Colon (tissue), 2 donors: ENCODE results near the gene TRIM2.
A peak's percentile ranks its signal among the peaks of the same experiment; 100 is the strongest.
"Not testable (repeated sequence)": the region's sequence is repeated elsewhere in the genome, so short reads cannot be mapped to it uniquely, and the experiment has no call there.

Source experiments
- FAIRE-seq: peaks from 2 replicates; lab custom pipeline; 2012; peaks lifted over from hg19 to GRCh38; lab: Jason Lieb, UNC
- donor health status: control.
- donor health status: control.

Gene TRIM2

GRCh38 chr4:153189016-153189801, 15.0 kb upstream of the TRIM2 start:
- no peak for FAIRE-seq

GRCh38 chr4:153191795-153192363, 12.4 kb upstream of the TRIM2 start:
- FAIRE-seq, result no peak

GRCh38 chr4:153197301-153197700, 6.9 kb upstream of the TRIM2 start:
- FAIRE-seq, result no peak

GRCh38 chr4:153198719-153199118, 5.5 kb upstream of the TRIM2 start:
- no peak for FAIRE-seq

DNA sequence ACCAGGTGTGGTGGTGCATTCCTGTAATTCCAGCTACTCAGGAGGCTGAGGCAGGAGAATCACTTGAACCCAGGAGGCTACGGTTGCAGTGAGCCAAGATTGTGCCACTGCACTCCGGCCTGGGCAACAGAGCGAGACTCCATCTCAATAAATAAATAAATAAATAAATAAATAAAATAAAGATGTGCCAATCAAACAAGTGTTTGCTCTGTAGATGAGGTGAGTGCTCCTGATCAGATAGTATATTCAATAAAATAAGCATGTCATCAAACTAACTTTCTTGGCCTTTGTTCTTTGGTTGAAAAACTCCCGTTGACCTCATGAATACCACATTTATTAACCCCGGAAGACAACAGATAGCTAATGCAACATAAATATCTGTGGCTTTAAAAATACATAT, 497 bp upstream of the TRIM2 start:
- not testable (repeated sequence) for FAIRE-seq

- FAIRE-seq, result no peak
Observed at GRCh38 chr4:153204728-153205648, 745 bp downstream of the TRIM2 start.

DNA sequence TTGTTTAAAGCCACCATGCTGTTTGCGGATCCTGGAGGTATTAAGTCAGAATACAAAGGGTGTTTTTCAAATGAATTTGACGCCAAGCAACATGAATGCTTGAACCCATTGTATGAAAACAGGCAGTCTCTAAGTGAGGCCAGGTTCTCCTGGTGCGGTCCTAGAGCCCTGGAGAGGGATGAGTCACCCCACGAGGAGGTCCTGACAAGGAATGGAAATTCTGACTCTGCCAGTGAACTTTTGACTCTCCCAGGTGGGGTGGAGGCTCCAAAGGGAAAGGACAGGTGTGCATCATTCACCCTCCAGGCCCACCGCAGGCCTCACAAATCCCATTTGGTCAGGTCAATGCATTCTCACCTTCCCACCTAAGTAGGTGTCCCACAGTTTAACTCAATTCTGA, 1.5 kb downstream of the TRIM2 start:
- no peak for FAIRE-seq

DNA sequence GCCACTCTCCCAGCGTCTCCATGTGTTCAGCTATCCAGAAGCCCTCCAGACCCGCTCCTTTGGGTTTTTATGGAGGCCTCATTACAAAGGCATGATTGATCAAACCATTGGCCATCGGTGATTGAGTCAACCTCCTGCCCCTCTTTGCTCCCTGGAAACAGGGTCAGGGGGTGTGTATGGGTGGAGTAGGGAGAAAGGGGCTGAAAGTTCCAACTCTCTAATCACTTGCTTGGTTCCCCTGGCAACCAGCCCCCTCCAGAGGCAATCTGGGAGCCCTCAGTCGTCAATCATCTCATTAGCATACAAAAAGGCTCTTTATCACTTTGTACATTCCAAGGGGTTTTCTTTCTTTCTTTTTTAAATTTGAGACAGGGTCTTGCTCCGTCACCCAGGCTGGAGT, 2.3 kb downstream of the TRIM2 start:
- FAIRE-seq, result no peak

DNA sequence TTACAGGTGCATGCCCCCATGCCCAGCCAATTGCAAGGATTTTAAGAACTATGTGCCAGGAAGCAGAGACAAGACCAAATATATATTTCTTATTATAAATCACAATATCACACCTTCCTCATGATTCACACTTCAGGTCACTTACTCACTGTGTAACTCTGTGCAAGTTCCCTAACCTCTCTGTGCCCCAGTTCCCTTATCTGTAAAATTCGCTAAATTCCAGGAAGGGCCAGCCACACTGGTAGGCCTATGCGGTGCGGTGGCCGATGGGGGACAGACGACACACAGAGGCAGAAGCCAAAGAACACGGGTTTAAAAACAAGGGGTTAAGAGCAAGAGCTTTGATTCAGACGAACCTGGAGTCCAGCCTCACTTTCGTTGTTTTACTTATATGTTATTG, 2.8 kb downstream of the TRIM2 start:
- no peak for FAIRE-seq

- FAIRE-seq, result no peak
Observed at GRCh38 chr4:153207567-153207966, 3.3 kb downstream of the TRIM2 start.

DNA sequence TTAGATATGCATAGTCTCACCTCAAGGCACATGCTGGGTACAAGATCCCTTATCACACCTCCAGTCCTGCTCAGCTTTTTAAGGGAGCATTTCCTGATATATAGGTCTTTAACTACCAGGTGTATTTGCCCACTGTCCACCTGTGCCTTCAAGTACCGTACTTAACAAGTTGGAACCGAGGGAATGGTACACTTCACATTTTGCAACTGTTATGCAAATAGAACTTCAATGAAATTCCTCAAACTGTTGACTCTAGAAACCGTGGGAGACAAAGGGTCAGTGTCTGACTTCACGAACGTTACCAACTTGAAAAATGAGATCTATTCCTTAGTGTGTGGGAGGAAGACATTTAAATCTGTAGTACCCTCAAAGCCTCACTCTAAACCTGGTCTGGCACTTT, 5.2 kb downstream of the TRIM2 start:
- no peak for FAIRE-seq

DNA sequence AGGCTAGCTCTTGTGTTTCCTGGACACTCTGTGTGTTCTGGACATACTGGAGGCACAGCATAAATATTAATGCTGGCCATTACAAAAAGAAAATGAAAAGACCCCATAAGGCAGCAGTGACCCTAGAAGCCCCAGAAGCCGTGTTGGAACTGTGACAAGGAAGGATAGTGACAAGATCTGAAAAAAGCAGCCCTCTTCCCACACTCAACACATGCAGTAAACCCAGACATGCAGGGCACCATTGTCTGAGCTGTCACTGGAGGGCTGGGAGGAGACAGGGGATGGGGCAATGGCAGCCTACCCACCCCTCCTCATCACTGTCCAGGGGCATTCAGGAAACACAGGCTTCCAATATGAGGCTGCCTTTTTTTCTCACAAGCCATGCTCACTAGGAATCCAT, 6.5 kb downstream of the TRIM2 start:
- FAIRE-seq, result no peak

DNA sequence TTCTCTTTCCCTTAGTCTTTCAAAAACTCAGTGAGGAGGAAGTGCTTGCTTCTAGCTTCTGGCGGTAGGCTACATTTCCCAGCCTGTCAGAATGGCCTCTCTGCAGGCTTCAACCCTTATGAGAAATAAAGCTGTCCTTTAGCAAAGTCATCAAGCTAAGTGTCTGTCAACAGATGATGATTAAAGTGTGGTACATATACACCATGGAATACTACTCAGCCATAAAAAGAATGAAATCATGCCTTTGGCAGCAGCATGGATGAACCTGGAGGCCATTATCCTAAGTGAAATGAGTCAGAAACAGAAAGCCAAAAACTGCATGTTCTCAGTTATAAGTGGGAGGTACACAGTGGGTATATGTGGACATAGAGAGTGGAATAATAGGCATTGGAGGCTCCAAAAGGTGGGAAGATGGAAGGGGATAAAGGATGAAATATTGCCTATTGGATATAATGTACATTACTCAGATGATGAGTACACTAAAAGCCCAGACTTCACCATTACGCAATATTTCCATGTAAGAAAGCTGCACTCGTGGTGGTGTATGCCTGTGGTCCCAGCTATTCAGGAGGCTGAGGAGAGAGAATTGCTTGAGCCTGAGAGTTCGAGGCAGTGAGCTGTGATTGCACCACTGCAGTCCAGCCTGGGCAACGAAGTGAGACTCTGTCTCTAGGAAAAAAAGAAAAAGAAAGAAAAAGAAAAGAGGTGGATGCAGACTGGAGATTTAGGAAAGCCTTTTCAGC, 7.9 kb downstream of the TRIM2 start:
- FAIRE-seq, result no peak

DNA sequence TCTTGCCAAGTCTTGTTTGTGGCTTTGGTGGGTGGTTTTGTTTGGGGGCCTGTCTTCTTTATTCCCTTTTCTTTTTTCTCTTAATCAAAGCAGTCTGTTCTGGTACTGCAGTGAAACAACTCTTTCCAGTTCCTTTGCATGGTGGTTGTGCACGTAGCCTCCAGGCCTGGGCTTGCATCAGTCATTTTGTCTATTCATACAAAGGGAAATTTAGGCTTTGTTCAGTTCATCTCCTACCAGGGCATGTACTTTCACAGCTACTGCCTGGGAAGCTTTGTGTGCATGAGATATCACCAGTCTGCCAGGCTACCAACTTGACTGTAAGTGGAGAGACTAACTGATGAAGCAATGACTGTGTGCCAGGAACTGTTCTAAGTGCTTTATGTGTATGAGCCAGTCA, 8.5 kb downstream of the TRIM2 start:
- no peak for FAIRE-seq

- no peak for FAIRE-seq
Observed at GRCh38 chr4:153215921-153216320, 11.7 kb downstream of the TRIM2 start.

DNA sequence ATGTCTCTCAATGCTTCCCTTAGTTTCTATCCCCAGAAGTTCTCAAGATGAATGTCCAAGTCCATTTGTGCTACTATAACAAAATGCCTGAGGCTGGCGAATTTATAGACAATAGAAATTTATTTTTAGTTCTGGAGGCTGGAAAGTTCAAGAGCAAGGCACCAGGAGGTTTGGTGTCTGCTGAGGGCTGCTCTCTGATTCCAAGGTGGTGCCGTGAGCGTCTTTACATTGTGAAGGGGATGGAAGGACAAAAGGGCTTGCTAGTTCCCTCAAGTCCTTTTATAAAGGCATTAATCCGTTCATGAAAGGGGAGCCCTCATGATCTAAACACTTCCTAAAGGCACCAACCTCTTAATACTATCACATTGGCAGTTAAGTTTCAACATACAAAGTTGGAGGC, 12.3 kb downstream of the TRIM2 start:
- FAIRE-seq, result no peak

GRCh38 chr4:153217440-153217839, 13.2 kb downstream of the TRIM2 start:
- FAIRE-seq, result no peak

DNA sequence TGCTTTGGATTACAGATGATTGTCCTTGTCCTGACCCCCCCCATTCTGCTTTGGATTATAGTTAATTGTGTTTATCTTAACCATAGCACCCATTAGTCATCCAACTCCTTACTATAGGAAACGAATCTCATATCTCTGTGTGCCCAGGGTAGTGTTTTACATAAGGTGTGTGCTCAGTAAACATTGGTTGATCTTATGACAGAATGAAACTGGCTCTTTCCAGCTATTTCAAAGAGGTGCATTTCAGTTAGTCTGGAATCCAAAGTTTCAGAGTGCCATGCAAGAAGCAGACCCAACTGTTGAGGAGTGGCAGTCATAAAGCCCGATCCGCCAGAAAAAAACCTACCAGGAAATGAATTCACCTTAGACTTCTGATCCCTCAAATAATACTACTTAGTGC, 14.7 kb downstream of the TRIM2 start:
- peak; percentile 83 for FAIRE-seq

DNA sequence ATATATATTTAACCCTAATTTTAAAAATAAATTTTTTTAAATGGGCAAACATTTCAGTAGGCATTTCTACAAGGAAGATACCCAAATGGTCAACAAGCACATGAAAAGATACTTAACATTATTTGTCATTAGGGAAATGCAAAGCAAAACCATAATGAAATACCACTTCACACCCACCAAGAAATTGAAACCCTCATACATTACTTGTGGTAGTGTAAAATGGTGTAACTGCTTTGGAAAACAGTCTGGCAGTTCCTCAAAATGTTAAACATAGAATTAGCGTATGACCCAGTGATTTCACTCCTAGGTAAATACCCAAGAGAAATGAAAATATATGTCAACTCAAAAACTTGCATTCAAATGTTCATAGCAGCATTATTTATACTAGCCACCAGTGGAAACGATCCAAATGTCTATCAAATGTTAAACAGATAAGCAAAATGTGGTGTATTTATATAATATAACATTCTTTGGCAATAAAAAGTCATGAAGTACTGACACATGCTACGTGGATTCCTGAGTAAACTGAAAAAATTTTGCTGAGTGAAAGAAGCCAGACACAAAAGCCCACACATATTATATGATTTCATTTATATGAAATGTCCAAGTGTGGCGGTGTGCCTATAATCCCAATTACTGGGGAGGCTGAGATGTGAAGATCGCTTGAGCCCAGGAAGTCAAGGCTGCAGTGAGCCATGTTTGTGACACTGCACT, 16.6 kb downstream of the TRIM2 start:
- peak; percentile 10 for FAIRE-seq

- no peak for FAIRE-seq
Observed at GRCh38 chr4:153221783-153222706, 17.8 kb downstream of the TRIM2 start.
